Measurements from ENCODE around the gene DNAI7.
A peak's percentile ranks its signal among the peaks of the same experiment; 100 is the strongest.

Gene DNAI7

DNA sequence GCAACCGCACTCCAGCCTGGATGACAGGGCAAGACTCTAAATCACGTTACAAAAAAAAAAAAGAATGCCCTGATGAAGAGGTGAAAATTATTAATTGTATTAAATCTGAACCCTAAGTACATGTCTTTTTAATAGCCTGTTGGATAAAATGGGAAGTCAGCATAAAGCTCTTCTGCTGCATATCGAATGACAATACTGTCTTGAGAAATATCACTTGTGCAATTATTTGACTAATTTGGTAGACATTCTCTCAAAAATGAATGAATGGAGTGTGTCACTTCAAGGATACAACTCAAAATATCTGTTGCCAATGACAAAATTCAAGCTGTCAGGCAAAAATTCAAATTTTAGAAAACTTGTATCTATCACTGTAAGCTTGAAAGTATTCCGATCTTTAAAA lies 38.9 kb downstream of the DNAI7 start:
- TF ChIP-seq BHLHE40 (IDR thresholded peaks at IDR 0.05; ENCODE audit: borderline replicate concordance) (no peak), TARDBP (IDR thresholded peaks at IDR 0.05) (no peak), FOXK2 (IDR thresholded peaks at IDR 0.05) (no peak), ELF4 (IDR thresholded peaks at IDR 0.05) (no peak), ZNF384 (IDR thresholded peaks at IDR 0.05) (no peak), CTBP1 (IDR thresholded peaks at IDR 0.05; ENCODE audit: borderline replicate concordance) (no peak)
- ChIA-PET CTCF (interaction anchor here (0.6 to 1.4 kb wide), 3 partner anchors 19 to 250 kb away, joined by 3 to 4 read pairs (median 3); no protein-coding TSS in a partner anchor), POLR2A (interaction anchor here (1.0 kb wide), 1 partner anchor 228 kb away, joined by 3 read pairs; no protein-coding TSS in a partner anchor)
- DNase-seq (ENCODE audit: extremely low spot score): no peak

DNA sequence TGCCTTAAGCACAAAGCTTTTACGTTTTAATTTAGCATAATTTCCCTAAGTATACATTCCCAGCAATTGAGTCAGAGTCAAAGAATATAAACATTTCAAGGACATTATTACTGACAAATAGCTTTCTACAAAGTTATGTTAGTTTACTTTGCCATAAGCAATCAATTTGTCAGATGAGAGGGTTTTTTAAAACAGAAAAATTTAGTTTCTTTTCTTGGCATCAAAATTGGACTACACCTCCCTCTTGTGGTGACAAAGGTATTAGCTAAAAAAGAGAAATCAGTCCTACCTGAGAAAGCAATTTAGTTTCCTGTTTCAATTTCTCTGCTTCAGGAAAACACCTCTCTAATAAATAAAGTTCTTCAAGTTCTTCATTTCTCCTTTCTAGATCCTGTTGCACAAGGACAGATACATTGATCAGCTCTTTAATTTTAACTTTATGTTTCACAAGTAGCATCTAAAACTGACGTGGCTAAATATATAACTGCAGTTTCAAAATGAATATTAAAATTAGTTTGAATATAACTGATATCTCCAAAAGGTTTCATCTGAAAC lies 39.9 kb downstream of the DNAI7 start:
- CTCF ChIA-PET: interaction anchor here (0.6 to 1.7 kb wide), 8 partner anchors 20 to 937 kb away, joined by 3 to 6 read pairs (median 3); partner anchors contain the start of genes DNAI7 and ETFRF1
- POLR2A ChIA-PET: interaction anchor here (1.0 to 1.7 kb wide), 2 partner anchors 229 to 232 kb away, joined by 3 to 5 read pairs; no protein-coding TSS in a partner anchor
- TF ChIP-seq SP1 (IDR thresholded peaks at IDR 0.05) (no peak), FOXK2 (IDR thresholded peaks at IDR 0.05) (no peak), HDGF (IDR thresholded peaks at IDR 0.05; ENCODE audit: borderline replicate concordance) (no peak), CTBP1 (IDR thresholded peaks at IDR 0.05; ENCODE audit: borderline replicate concordance) (no peak), TARDBP (IDR thresholded peaks at IDR 0.05) (no peak), ZNF384 (IDR thresholded peaks at IDR 0.05) (no peak), BHLHE40 (IDR thresholded peaks at IDR 0.05; ENCODE audit: borderline replicate concordance) (no peak), FOXM1 (IDR thresholded peaks at IDR 0.05; ENCODE audit: borderline replicate concordance) (no peak), FOXA1 (IDR thresholded peaks at IDR 0.05) (no peak), LEF1 (IDR thresholded peaks at IDR 0.05; ENCODE audit: borderline replicate concordance) (no peak), ELF4 (IDR thresholded peaks at IDR 0.05) (no peak), L3MBTL2 (conservative IDR thresholded peaks at IDR 0.05) (no peak), ARNT (IDR thresholded peaks at IDR 0.05) (no peak), SUZ12 (IDR thresholded peaks at IDR 0.05) (no peak), NFRKB (IDR thresholded peaks at IDR 0.05) (no peak)
- TF ChIP-seq, protein P1, sequence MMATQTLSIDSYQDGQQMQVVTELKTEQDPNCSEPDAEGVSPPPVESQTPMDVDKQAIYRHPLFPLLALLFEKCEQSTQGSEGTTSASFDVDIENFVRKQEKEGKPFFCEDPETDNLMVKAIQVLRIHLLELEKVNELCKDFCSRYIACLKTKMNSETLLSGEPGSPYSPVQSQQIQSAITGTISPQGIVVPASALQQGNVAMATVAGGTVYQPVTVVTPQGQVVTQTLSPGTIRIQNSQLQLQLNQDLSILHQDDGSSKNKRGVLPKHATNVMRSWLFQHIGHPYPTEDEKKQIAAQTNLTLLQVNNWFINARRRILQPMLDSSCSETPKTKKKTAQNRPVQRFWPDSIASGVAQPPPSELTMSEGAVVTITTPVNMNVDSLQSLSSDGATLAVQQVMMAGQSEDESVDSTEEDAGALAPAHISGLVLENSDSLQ (IDR thresholded peaks at IDR 0.05): no peak
- DNase-seq (ENCODE audit: extremely low spot score): peak; percentile 19

DNA sequence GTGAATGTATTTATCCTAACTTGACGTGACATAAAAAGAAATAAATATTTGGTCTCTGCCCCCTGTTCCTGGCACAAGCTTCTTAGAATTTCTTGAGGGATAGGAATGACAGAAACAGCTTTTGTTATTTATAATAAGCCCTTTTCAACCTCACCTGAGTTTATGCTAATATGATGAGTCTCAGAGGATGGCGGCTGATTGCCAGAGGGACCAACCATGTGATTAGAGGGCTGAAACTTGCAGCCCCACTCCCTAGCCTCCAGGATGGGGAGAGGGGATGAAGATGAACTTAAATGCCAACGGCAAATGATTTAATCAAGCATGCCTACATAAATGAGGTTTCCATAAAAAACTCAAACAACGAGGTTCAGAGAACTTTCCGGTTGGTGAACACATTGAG lies 42.9 kb downstream of the DNAI7 start:
- POLR2A ChIA-PET: no interaction called here
- CTCF ChIA-PET: interaction anchor here (0.9 to 1.0 kb wide), 3 partner anchors 161 to 236 kb away, joined by 3 to 4 read pairs (median 4); no protein-coding TSS in a partner anchor
- DNase-seq (ENCODE audit: extremely low spot score): no peak
- TF ChIP-seq SP1 (IDR thresholded peaks at IDR 0.05): no peak
- no peak for TF ChIP-seq L3MBTL2 (conservative IDR thresholded peaks at IDR 0.05)
- TF ChIP-seq, protein P1 (IDR thresholded peaks at IDR 0.05): no peak
- no peak for TF ChIP-seq FOXK2 (IDR thresholded peaks at IDR 0.05)
- TF ChIP-seq CTBP1 (IDR thresholded peaks at IDR 0.05; ENCODE audit: borderline replicate concordance): no peak
- no peak for TF ChIP-seq HDGF (IDR thresholded peaks at IDR 0.05; ENCODE audit: borderline replicate concordance)
- no peak for TF ChIP-seq FOXA1 (IDR thresholded peaks at IDR 0.05)
- TF ChIP-seq FOXM1 (IDR thresholded peaks at IDR 0.05; ENCODE audit: borderline replicate concordance): no peak
- TF ChIP-seq SUZ12 (IDR thresholded peaks at IDR 0.05): no peak
- no peak for TF ChIP-seq NFRKB (IDR thresholded peaks at IDR 0.05)
- no peak for TF ChIP-seq BHLHE40 (IDR thresholded peaks at IDR 0.05; ENCODE audit: borderline replicate concordance)
- TF ChIP-seq ARNT (IDR thresholded peaks at IDR 0.05): no peak
- no peak for TF ChIP-seq TARDBP (IDR thresholded peaks at IDR 0.05)
- TF ChIP-seq ZNF384 (IDR thresholded peaks at IDR 0.05): no peak
- TF ChIP-seq ELF4 (IDR thresholded peaks at IDR 0.05): no peak
- no peak for TF ChIP-seq LEF1 (IDR thresholded peaks at IDR 0.05; ENCODE audit: borderline replicate concordance)

DNA sequence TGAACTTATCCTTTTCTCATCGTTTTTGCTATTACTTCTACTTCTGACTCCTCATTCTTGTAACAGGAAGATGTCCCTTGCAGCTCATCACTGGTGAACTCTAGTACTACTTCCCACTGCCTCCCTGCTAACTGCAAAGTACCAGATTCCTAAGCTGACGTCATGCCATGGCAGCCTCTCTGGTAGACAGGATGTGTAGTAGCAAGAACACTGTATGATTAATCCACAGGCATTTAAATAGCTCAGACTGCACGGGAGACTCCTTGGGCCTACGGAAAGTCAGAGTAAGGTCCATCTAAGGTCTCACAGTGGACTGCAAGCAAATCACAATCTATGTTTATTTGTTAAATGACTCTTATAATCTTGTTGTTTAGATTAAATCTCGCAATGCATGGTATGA lies 43.5 kb downstream of the DNAI7 start:
- TF ChIP-seq CTBP1 (IDR thresholded peaks at IDR 0.05; ENCODE audit: borderline replicate concordance): no peak
- TF ChIP-seq FOXK2 (IDR thresholded peaks at IDR 0.05): no peak
- TF ChIP-seq HDGF (IDR thresholded peaks at IDR 0.05; ENCODE audit: borderline replicate concordance): no peak
- TF ChIP-seq ARNT (IDR thresholded peaks at IDR 0.05): no peak
- no peak for TF ChIP-seq L3MBTL2 (conservative IDR thresholded peaks at IDR 0.05)
- no peak for TF ChIP-seq SP1 (IDR thresholded peaks at IDR 0.05)
- no peak for TF ChIP-seq TARDBP (IDR thresholded peaks at IDR 0.05)
- TF ChIP-seq, protein P1 (IDR thresholded peaks at IDR 0.05): no peak
- no peak for TF ChIP-seq ZNF384 (IDR thresholded peaks at IDR 0.05)
- TF ChIP-seq BHLHE40 (IDR thresholded peaks at IDR 0.05; ENCODE audit: borderline replicate concordance): no peak
- TF ChIP-seq FOXM1 (IDR thresholded peaks at IDR 0.05; ENCODE audit: borderline replicate concordance): no peak
- TF ChIP-seq FOXA1 (IDR thresholded peaks at IDR 0.05): no peak
- no peak for TF ChIP-seq LEF1 (IDR thresholded peaks at IDR 0.05; ENCODE audit: borderline replicate concordance)
- TF ChIP-seq ELF4 (IDR thresholded peaks at IDR 0.05): no peak
- no peak for TF ChIP-seq SUZ12 (IDR thresholded peaks at IDR 0.05)
- TF ChIP-seq NFRKB (IDR thresholded peaks at IDR 0.05): no peak
- CTCF ChIA-PET: interaction anchor here (0.6 to 1.0 kb wide), 4 partner anchors 110 to 236 kb away, joined by 3 to 4 read pairs (median 4); no protein-coding TSS in a partner anchor
- peak; percentile 17 for DNase-seq (ENCODE audit: extremely low spot score)
- POLR2A ChIA-PET: no interaction called here

DNA sequence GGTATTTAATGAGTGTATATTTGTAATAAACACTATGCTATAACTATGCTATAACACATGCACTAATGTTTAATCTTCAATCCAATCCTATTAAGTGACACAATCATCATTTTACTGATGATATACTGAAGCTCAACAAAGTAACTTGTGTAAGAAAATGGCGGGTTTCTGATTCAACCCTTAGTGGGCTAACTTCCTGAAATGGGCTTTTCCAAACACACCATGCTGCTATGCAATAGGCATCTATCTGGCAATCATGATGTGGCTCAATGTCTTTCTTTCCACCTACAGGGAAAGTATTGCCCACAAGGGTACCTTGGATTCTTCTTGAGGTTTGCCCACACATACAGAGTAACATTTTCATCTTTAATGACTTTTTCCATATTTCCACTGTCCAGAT lies 48.3 kb downstream of the DNAI7 start:
- ChIA-PET CTCF (no interaction called here), POLR2A (no interaction called here)
- DNase-seq (ENCODE audit: extremely low spot score): no peak
- TF ChIP-seq NFRKB (IDR thresholded peaks at IDR 0.05): no peak
- TF ChIP-seq FOXA1 (IDR thresholded peaks at IDR 0.05): no peak
- no peak for TF ChIP-seq ZNF384 (IDR thresholded peaks at IDR 0.05)
- no peak for TF ChIP-seq ARNT (IDR thresholded peaks at IDR 0.05)
- no peak for TF ChIP-seq L3MBTL2 (conservative IDR thresholded peaks at IDR 0.05)
- no peak for TF ChIP-seq SUZ12 (IDR thresholded peaks at IDR 0.05)
- no peak for TF ChIP-seq TARDBP (IDR thresholded peaks at IDR 0.05)
- no peak for TF ChIP-seq HDGF (IDR thresholded peaks at IDR 0.05; ENCODE audit: borderline replicate concordance)
- no peak for TF ChIP-seq FOXK2 (IDR thresholded peaks at IDR 0.05)
- no peak for TF ChIP-seq SP1 (IDR thresholded peaks at IDR 0.05)
- TF ChIP-seq FOXM1 (IDR thresholded peaks at IDR 0.05; ENCODE audit: borderline replicate concordance): no peak
- no peak for TF ChIP-seq LEF1 (IDR thresholded peaks at IDR 0.05; ENCODE audit: borderline replicate concordance)
- TF ChIP-seq BHLHE40 (IDR thresholded peaks at IDR 0.05; ENCODE audit: borderline replicate concordance): no peak
- TF ChIP-seq, protein P1 (IDR thresholded peaks at IDR 0.05): no peak
- no peak for TF ChIP-seq ELF4 (IDR thresholded peaks at IDR 0.05)
- no peak for TF ChIP-seq CTBP1 (IDR thresholded peaks at IDR 0.05; ENCODE audit: borderline replicate concordance)
